Renal cortical epithelial cell (primary cell): ENCODE data around the gene PSME1. TPM values are rescaled to one million over a fixed set of nuclear protein-coding genes. Genes with fewer than 3 reads are reported as not detected.
A peak's percentile ranks its signal among the peaks of the same experiment; 100 is the strongest.

Experiments
- DNase-seq: peaks from one replicate; pipeline ENCODE4 v3.0.0-alpha.2; 2011; ENCODE audit warnings: low read depth
- total RNA-seq: library from RNA; depleted of rRNA; stranded (reverse); fragments of >200 nt; gene quantifications from 2 replicates; pipeline ENCODE4 v1.2.3, GENCODE V29; 2014

The PSME1 gene
- total RNA-seq, 1 donor from 2014 or later = 209 TPM

DNA sequence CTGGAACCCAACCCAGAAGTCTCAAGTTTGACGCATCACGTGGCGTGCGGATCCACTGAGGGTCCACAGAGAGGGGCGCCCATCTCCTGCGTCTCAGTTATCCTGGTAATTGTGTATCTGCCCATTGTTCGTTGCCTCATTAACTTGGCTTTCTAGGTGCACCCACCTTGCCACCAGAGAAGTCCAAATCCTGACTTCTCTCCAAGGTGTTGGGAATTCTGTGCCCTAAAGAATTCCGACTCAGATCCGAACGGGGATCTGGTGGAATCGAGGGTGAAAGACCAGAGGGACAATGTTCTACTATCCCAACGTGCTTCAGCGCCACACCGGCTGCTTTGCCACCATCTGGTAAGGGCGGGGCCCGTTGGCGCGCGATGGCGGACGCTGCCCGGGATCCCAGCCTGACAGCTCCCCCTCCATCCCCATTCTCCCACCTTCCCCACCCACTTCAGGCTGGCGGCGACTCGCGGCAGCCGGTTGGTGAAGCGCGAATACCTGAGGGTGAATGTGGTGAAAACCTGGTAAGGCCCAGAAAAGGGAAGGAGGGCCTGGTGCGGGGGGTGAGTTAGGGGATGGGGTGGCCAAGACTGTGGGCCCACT lies 36.4 kb downstream of the PSME1 start:
- no peak for DNase-seq

GRCh38 chr14:24172871-24173281 lies 36.9 kb downstream of the PSME1 start:
- no peak for DNase-seq

GRCh38 chr14:24176599-24176998 lies 40.6 kb downstream of the PSME1 start:
- no peak for DNase-seq

DNA sequence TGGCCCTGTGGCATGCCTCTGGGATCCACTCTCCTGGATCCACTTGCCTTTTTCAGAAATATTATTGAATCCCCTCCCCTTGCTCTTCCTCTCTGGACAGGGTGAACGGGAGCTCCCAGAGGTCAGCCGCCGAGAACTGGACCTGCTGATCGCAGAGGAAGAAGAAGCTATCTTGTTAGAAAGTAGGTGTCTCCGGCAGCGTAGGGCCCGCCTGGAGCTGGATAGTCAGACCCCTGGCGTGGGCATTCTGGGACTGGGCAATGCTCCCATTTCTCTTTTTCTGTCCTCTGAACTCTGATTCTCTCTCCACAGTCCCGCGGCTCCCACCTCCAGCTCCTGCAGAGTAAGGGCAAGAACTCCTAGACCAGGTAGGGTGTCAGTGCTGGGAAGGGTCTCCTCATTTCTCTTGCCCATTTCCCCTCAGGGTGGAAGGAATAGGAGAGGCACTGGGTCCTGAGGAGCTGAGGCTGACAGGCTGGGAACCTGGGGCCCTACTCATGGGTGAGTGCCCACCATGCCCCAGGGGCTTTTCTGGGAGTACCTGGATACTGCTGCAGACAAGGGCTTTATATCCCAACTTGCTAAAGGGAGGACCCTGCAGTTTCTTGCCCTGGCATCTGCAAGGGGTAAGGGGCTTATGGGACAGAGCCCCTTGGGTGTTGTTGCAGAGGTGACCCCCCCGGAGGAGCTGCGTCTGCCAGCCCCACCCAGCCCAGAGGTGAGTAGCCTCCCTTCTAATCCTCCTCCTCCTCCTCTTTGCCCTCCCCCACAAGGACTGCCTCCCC lies 41.2 kb downstream of the PSME1 start:
- DNase-seq = no peak

GRCh38 chr14:24177891-24178290 lies 41.9 kb downstream of the PSME1 start:
- DNase-seq = no peak

GRCh38 chr14:24178399-24179178 lies 42.6 kb downstream of the PSME1 start:
- DNase-seq = no peak

- no peak for DNase-seq
Observed at GRCh38 chr14:24179294-24179960, 43.4 kb downstream of the PSME1 start.

DNA sequence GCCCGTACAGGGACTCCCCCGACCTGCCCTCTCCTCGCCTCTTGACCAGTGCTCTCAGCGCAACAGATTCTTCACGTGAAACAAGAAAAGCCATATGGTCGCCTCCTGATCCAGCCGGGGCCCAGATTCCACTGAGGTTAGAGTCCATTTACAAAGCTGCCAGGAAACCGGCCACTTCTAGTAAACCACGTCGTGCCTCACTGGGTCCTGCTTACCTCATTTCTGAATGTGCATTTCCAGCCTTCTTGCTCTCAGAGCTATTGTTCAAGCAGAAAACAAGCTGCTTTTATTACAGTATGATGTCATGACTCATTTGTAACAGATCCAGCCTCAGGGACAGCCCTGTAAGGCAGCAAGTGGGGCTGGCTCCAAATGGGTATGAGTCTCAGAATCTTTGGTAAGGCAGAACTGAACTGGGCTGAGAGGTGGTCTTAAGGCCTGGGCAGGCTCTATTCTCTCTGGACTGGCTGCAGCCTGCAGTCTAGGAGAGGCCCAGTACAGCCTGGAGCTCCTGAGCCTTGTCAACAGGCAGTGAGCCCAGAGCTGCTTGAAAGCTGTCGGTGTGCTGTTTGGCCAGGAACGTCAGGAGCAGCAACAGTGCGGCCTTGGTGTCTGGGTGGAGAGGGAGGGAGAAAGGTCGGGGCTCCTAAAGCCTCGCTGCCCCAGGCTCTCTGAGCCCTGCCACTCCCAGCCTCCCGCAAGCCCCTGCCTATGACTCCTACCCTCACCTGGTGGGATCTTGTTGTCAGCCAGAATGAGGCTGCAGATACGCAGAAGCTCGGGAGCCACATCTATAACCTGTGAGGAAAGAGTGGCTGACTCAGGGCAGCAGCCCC lies 44.2 kb downstream of the PSME1 start:
- peak; percentile 99 for DNase-seq

DNA sequence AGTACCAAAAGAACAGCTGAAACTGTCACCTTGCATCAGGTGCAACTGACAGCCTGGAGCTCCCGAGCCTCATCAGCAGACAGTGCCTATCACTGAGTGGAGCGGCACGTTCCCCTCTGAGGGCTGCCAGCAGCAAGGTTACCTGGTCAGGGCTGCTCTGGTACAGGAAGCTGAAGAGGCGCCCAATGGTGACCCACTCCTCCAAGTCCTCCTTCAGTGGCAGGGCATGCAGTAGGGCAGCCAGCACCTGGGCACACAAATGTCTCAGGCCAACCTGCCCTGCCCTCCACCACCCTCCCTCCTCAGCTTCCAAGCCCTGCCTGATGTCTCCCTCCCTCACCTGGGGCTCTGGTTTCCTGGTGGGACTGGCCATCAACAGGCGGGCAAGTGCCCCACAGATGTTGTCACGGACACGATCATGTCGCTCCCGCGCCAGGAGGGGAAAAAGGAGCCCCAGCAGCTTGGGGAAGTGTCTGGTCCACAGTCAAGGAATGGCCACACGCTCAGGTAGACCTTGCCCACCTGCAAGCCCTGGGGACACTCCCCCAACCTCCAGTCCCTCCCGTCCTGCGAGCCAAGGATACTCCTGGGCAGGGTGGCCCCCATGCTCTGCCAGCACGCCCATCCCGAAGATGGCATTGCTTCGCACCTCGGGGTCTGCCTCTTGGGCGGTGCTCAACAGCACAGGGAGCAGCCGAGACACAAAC lies 45.5 kb downstream of the PSME1 start:
- no peak for DNase-seq

DNA sequence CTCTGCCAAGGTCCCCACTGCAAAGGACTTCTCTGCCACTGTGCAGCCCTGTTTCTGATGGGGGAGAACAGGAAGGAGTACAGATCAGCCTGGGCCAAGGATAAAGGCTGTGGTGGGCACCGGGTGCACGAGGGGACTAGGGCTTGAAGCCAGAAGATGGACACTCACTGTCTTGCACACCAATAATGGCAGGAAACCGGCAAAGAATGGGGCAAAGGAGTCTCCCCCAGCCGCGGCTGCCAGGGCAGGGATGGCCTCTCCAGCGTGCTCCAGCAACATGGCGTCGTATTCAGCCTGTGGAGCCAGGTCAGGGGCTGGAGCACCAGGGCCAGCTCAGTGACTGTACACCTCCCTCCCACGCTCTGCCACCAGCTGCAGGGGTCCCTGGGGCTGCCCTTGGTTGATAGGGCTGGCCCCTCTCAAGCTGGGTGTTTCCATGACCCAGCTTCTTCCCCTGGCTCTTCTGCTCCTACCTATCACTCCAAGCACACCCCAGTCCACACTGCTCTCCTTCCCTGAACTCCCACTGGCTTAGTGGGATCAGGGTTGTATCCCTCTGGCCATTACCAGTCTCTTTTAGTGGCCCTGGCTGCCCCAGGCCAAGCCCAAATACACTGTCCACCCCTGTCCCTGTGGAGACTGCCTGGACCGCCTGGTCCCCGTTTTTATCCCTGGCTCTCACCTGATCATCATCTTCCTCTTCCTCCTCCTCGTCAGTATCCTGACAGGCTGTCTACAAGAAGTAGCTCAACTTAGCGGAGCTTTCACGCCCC lies 46.3 kb downstream of the PSME1 start:
- DNase-seq = no peak

GRCh38 chr14:24183014-24183481 lies 47.1 kb downstream of the PSME1 start:
- no peak for DNase-seq

DNA sequence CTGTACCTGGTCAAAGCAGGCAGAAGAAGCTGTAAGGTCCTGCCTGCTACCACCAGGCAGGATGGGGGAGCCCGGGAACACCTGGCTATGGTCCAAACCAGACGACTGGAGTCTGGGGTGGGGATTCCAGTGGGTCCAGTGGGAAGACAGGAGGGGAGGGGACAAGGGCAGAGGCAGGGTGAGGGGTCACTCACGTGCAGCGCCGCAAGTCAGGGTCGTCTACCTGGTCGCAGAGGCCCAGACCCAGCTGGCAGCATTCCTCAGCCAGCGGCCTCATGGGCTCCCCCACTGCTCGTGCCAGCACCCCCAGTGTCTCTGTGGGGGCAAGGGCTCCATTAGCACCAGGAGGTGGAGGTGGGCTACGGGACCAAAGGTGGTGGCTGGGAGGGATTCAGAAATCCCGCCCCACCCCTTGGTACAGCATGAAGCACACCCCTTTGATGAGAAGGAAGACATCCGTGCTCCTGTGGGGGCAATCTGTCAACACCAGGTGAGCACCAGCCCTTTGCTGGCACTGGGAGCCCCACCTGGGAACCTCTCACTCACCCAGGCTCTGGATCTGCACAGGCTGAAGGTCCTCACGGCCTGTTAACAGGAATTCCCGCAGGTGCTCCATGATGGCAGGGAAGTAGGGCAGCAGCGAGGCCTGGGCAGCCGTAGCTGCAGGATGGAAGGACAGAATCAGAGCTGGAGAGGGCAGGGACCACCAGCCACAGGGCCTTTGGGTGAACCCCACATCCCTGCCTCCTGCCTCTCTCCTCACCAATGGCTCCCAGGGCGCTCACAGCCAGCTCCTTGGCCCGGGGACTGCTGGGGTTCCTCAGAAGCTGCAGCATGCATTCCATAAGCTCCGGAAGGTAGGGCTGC lies 48.3 kb downstream of the PSME1 start:
- DNase-seq = no peak

DNA sequence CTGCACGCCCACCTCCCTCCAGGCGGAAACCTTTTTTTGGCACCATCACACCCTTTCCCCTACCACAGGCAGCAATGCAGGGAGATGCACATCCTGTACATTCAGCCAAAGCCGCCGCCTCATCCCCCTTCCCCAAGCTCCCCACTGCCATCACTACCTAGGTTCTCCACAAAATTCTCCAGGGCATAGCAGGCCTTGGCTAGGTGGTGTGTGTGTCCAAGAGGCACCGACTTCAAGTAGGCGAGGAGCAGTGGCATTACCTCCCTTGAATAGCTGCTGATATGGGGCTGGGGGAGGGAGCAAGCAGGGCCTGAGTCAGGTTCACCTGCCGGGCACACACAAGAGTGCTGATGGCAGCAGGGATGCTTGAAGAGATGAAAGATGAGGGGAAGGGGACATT lies 49.0 kb downstream of the PSME1 start:
- no peak for DNase-seq

- no peak for DNase-seq
Observed at GRCh38 chr14:24185741-24186140, 49.7 kb downstream of the PSME1 start.

DNA sequence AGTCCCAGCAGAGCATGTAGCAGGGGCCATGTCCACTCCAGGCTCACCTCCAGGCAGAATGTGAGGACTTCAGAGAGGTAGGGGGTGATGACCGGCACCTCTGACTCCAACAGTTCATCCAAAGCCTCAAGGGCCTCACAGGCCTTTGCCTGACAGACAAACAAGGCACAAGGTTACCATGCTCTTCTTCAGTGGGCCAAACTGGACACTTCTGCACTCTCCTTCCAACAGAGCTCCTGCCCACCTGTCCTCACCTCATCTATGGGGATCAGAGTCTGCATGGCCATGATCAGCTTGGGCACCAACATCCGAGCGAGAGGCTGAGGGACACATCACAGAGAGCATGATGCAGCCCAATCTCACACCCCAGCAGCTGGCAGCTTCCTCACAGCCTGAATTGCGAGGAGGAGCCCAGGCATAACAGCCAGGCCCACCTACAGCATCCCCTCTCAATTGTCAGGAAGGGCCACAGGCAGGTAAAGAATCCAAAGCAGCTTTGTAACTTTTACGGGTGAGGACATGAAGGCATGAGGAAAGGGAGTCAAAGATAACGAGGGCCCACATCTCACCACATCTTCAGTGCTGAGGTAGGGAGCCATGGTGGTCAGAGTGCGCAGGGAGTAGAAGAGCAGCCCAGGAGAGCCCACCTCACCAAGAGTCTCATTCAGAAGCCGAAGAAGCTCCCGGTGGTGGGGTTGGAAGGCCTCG lies 51.0 kb downstream of the PSME1 start:
- no peak for DNase-seq

DNA sequence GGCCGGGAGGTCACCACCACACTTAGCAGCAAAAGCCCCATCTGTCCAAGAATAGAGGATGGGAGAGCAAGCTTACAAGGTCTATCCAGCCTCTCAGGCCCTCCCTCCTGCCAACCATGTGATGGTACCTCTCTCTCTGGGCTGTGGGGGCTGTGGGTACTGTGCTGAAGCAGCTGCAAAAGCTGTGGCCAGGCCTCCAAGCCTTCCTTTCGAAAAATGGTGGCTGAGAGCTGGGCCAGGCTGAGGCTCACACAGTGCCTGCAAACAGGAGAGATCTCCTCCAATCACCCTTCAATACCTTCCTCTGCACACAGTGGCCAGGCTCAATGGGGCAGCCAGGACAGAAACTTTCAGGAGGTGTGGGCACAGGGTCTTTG lies 51.5 kb downstream of the PSME1 start:
- DNase-seq = no peak
